Kidney (tissue), 14 donors: ENCODE measurements around the gene TENT5C. TPM values are rescaled to one million over a fixed set of nuclear protein-coding genes. Genes with fewer than 3 reads are reported as not detected.

Experiments
- DNase-seq, 5 donors: peaks; one replicate each; pipeline ENCODE4 v3.0.0-alpha.2; 2013 to 2020
- FAIRE-seq: peaks from 2 replicates; lab custom pipeline; 2012; peaks lifted over from hg19 to GRCh38; lab: Jason Lieb, UNC
- H3K27ac ChIP-seq, 2 donors: one replicate each; pipeline ENCODE4 v1.7.0; 2013; ENCODE audit warnings: low read depth in 2 of 2, low read length in 2 of 2, inconsistent platforms in 1 of 2
- H3K27me3 ChIP-seq: one replicate; pipeline ENCODE4 v1.7.1; 2013; ENCODE audit warnings: low read length, inconsistent platforms; ENCODE audit not compliant: control insufficient read depth, insufficient read depth
- H3K36me3 ChIP-seq, 3 donors: one replicate each; pipeline versions ENCODE4 v1.7.0 to v1.7.1; 2013; ENCODE audit warnings: low read length in 3 of 3, control low read depth in 1 of 3, inconsistent platforms in 1 of 3; ENCODE audit not compliant: insufficient read depth in 3 of 3, control insufficient read depth in 2 of 3
- H3K4me1 ChIP-seq, 3 donors: one replicate each; pipeline versions ENCODE4 v1.7.0 to v1.7.1; 2013; ENCODE audit warnings: low read length in 3 of 3, inconsistent platforms in 1 of 3, low read depth in 1 of 3; ENCODE audit not compliant: control insufficient read depth in 2 of 3, insufficient read depth in 2 of 3
- H3K4me3 ChIP-seq, 3 donors: one replicate each; pipeline versions ENCODE4 v1.7.0 to v1.8.1; 2013; ENCODE audit warnings: low read length in 3 of 3, control low read depth in 1 of 3, inconsistent platforms in 1 of 3
- H3K9ac ChIP-seq, 3 donors: one replicate each; pipeline versions ENCODE4 v1.7.0 to v1.7.1; 2013; ENCODE audit warnings: low read length in 3 of 3, control low read depth in 1 of 3, inconsistent platforms in 1 of 3
- H3K9me3 ChIP-seq, 3 donors: one replicate each; pipeline versions ENCODE4 v1.7.0 to v1.7.1; 2013; ENCODE audit warnings: low read length in 3 of 3, control low read depth in 1 of 3, inconsistent platforms in 1 of 3; ENCODE audit not compliant: control insufficient read depth in 2 of 3, insufficient read depth in 1 of 3
- intact Hi-C: fragments of 100-400 bp; cut with DNase I; formaldehyde crosslinking; loops from one replicate; pipeline ENCODE4 v1.11.1; 2022
- polyA plus RNA-seq: library from polyadenylated mRNA; stranded (reverse); fragments of 350-450 nt; fragmentation: Illumina TruSeq; extraction: RNeasy Lipid Tissue Mini Kit (QIAGEN cat#74804); gene quantifications from one replicate; pipeline ENCODE4 v1.2.3, GENCODE V29; 2014; ENCODE audit warnings: low read depth, low replicate concordance; ENCODE audit not compliant: insufficient read depth
- total RNA-seq: library from RNA; stranded (reverse); fragmentation: NEBNext Ultra II Directional; extraction: Animal tissue kit (Norgen Biotek cat#: 25700); gene quantifications from one replicate; pipeline ENCODE4 v1.2.1, GENCODE V29; 2021
- TF ChIP-seq, protein P1 (sequence below): IDR thresholded peaks from 3 replicates; pipeline ENCODE4 v1.5.1; 2012; ENCODE audit warnings: mild to moderate bottlenecking, moderate library complexity, borderline replicate concordance; ENCODE audit not compliant: insufficient read depth; ENCODE audit errors: extremely low read depth
- donor health status: control.
- donor health status: control.
- donor health status: control.
- donor health status: control.
- donor health status: control.
- donor health status: DM: yes; HTN: yes; CAD: no.
- donor health status: Normal renal cell carcinoma (clear cell type).

Gene TENT5C
- total and polyA plus RNA-seq, 2 donors from 2014 or later, result 6.1 to 22.2 TPM

DNA sequence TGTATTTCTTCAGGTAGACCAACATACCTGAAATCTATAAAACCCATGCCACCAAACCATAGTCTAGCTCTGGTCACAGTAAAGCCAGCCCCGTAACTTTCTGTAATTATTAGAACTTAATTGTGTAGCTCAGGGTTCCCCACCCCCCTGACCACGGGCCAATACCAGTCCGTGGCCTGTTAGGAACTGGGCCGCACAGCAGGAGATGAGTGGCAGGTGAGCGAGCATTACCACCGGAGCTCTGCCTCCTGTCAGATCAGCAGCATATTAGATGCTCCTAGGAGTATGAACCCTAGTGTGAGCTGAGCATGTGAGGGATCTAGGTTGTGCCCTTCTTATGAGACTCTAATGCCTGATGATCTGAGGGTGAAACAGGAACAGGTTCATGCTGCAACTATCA, 14.6 kb downstream of the TENT5C start:
- DNase-seq (no peak), FAIRE-seq (no peak)
- Histone ChIP-seq H3K36me3 (peaks cover 0 to 11% (median 7%) of the 10 kb centered on the region in 3 donors), H3K9me3 (no peaks in the 10 kb centered on the region), H3K27ac (no peak overlapping the region), H3K4me1 (peaks cover 0 to 15% (median 6%) of the 10 kb centered on the region in 3 donors), H3K27me3 (no peaks in the 10 kb centered on the region), H3K9ac (no peak overlapping the region), H3K4me3 (no peak overlapping the region)
- intact Hi-C loops, result no loop called here
- TF ChIP-seq, protein P1, sequence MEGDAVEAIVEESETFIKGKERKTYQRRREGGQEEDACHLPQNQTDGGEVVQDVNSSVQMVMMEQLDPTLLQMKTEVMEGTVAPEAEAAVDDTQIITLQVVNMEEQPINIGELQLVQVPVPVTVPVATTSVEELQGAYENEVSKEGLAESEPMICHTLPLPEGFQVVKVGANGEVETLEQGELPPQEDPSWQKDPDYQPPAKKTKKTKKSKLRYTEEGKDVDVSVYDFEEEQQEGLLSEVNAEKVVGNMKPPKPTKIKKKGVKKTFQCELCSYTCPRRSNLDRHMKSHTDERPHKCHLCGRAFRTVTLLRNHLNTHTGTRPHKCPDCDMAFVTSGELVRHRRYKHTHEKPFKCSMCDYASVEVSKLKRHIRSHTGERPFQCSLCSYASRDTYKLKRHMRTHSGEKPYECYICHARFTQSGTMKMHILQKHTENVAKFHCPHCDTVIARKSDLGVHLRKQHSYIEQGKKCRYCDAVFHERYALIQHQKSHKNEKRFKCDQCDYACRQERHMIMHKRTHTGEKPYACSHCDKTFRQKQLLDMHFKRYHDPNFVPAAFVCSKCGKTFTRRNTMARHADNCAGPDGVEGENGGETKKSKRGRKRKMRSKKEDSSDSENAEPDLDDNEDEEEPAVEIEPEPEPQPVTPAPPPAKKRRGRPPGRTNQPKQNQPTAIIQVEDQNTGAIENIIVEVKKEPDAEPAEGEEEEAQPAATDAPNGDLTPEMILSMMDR, result no peak

DNA sequence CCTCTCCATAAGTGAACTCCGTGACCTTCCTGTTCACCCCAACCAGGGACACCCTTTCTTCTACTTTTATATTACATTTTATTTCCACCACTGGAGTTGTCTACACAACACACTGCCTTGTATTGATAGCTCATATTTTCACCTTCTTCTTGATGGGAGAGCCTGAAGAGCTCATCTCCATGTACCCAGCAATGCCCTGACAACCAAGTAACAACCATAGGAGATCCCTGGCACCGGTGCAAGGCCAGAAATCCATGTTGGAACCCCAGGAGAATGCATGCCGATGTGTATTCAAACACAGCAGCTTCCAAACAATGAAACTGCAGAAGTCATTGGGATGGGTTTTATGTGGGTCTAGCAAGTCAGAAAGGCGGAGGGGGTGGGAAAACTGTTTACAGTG, 15.5 kb downstream of the TENT5C start:
- Histone ChIP-seq H3K4me3 (no peak overlapping the region), H3K9me3 (no peaks in the 10 kb centered on the region), H3K36me3 (peaks cover 0 to 11% (median 7%) of the 10 kb centered on the region in 3 donors), H3K27ac (no peak overlapping the region), H3K4me1 (peaks cover 0 to 14% (median 3%) of the 10 kb centered on the region in 3 donors), H3K27me3 (no peaks in the 10 kb centered on the region), H3K9ac (no peak overlapping the region)
- TF ChIP-seq, protein P1, result no peak
- FAIRE-seq (no peak), DNase-seq (no peak)
- intact Hi-C loops, result no loop called here

DNA sequence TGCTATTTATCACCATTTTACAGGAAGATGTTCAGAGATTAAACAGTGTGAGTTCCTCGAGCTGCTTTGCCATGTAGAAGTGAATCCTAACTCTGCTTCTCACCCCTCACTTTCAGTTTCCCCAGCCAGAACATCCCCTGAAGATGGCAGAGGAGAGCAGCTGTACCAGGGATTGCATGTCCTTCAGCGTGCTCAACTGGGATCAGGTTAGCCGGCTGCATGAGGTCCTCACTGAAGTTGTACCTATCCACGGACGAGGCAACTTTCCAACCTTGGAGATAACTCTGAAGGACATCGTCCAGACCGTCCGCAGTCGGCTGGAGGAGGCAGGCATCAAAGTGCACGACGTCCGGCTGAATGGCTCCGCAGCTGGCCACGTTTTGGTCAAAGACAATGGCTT, 16.9 kb downstream of the TENT5C start:
- no peak for FAIRE-seq
- Histone ChIP-seq H3K4me1 (peaks cover 0 to 5% (median 0%) of the 10 kb centered on the region in 3 donors), H3K36me3 (peaks cover 0 to 11% (median 7%) of the 10 kb centered on the region in 3 donors), H3K9me3 (no peaks in the 10 kb centered on the region), H3K4me3 (no peak overlapping the region), H3K27me3 (no peaks in the 10 kb centered on the region), H3K9ac (no peak overlapping the region), H3K27ac (no peak overlapping the region)
- TF ChIP-seq, protein P1, result no peak
- intact Hi-C loops, result no loop called here
- no peak for DNase-seq

DNA sequence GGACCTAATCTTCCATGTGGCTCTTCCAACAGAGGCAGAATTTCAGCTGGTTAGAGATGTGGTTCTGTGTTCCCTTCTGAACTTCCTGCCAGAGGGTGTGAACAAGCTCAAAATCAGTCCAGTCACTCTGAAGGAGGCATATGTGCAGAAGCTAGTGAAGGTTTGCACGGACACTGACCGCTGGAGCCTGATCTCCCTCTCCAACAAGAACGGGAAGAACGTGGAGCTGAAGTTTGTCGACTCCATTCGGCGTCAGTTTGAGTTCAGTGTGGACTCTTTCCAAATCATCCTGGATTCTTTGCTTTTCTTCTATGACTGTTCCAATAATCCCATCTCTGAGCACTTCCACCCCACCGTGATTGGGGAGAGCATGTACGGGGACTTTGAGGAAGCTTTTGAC, 17.3 kb downstream of the TENT5C start:
- H3K36me3 ChIP-seq, result peaks cover 0 to 11% (median 7%) of the 10 kb centered on the region in 3 donors
- intact Hi-C loops, result no loop called here
- no peak overlapping the region for H3K4me3 ChIP-seq
- H3K9ac ChIP-seq, result no peak overlapping the region
- H3K4me1 ChIP-seq, result peaks cover 0 to 5% (median 0%) of the 10 kb centered on the region in 3 donors
- no peak for DNase-seq
- no peak overlapping the region for H3K27ac ChIP-seq
- H3K9me3 ChIP-seq, result no peaks in the 10 kb centered on the region
- no peaks in the 10 kb centered on the region for H3K27me3 ChIP-seq
- TF ChIP-seq, protein P1, result no peak
- no peak for FAIRE-seq
